Gastroesophageal sphincter (tissue), 4 donors: ENCODE results near the gene GPR63. TPM values are rescaled to one million over a fixed set of nuclear protein-coding genes. Genes with fewer than 3 reads are reported as not detected.

Experiments used
- ATAC-seq: fragments of 150-250 bp; one replicate; pipeline ENCODE4 v1.9.1; 2016; ENCODE audit warnings: mild to moderate bottlenecking, moderate library complexity
- H3K27ac ChIP-seq, 4 donors: fragments of 200-600 bp; sonication (generic) in 3 of 4; 1 replicate in 3 of 4; 2 replicates in 1 of 4; pipeline ENCODE4 v1.5.1; 2016 to 2019
- H3K27me3 ChIP-seq: fragments of 200-600 bp; sonication (generic); one replicate; pipeline ENCODE4 v1.5.1; 2019
- H3K36me3 ChIP-seq, 2 donors: fragments of 200-600 bp; sonication (generic); one replicate each; pipeline ENCODE4 v1.5.1; 2019; ENCODE audit warnings: control low read depth in 1 of 2
- H3K4me1 ChIP-seq, 3 donors: fragments of 200-600 bp; sonication (generic); 1 replicate in 2 of 3; 2 replicates in 1 of 3; pipeline ENCODE4 v1.5.1; 2016 to 2019; ENCODE audit warnings: control low read depth in 2 of 3
- H3K4me3 ChIP-seq, 2 donors: fragments of 200-600 bp; sonication (generic); one replicate each; pipeline ENCODE4 v1.5.1; 2019; ENCODE audit warnings: mild to moderate bottlenecking in 1 of 2, moderate library complexity in 1 of 2
- H3K9me3 ChIP-seq, 3 donors: fragments of 200-600 bp; sonication (generic); one replicate each; pipeline ENCODE4 v1.5.1; 2017 to 2019; ENCODE audit warnings: control low read depth in 2 of 3
- CTCF ChIP-seq, 4 experiments: fragments of 200-600 bp in 2 of 4; fragments of 450-650 bp in 2 of 4; sonication (generic) in 1 of 4; IDR thresholded peaks; one replicate each; pipeline ENCODE4 v1.5.1; 2017 to 2019; ENCODE audit warnings: antibody characterized with exemption in 4 of 4, mild to moderate bottlenecking in 2 of 4, moderate library complexity in 2 of 4
- EP300 ChIP-seq: sonication (generic); formaldehyde crosslinking; IDR thresholded peaks from one replicate; pipeline ENCODE4 v1.6.1; 2017; ENCODE audit warnings: antibody characterized with exemption, mild to moderate bottlenecking
- POLR2A ChIP-seq, 2 donors: fragments of 450-650 bp; IDR thresholded peaks; one replicate each; pipeline ENCODE4 v1.6.1; 2017; ENCODE audit warnings: antibody characterized with exemption in 2 of 2, mild to moderate bottlenecking in 2 of 2, moderate library complexity in 1 of 2
- POLR2AphosphoS5 ChIP-seq: sonication (generic); formaldehyde crosslinking; IDR thresholded peaks from one replicate; pipeline ENCODE4 v1.6.1; 2017; ENCODE audit warnings: antibody characterized with exemption
- WGBS, 2 donors: methylation state at CpG; one replicate each; pipeline ENCODE4 v1.1.5; 2018; ENCODE audit warnings: low coverage in 1 of 2; 5-methylcytosine and 5-hydroxymethylcytosine counted together
- total RNA-seq, 4 donors: library from RNA; depleted of rRNA; stranded (reverse); fragments of >200 nt; gene quantifications; one replicate each; pipeline ENCODE4 v1.1.0, GENCODE V29; 2016

GPR63 gene
- total RNA-seq, 4 donors from 2014 or later = 0.54 to 2.8 (median 1.4) TPM

- no peaks in the 10 kb centered on the region for H3K27me3 ChIP-seq
- no peaks in the 10 kb centered on the region for H3K9me3 ChIP-seq
- TF ChIP-seq CTCF (IDR thresholded peaks at IDR 0.05) (no peak), POLR2AphosphoS5 (no peak), EP300 (no peak), POLR2A (IDR thresholded peaks at IDR 0.05) (no peak)
- H3K4me1 ChIP-seq = no peaks in the 10 kb centered on the region
- no peak overlapping the region for H3K4me3 ChIP-seq
- no peak overlapping the region for H3K27ac ChIP-seq
- WGBS, 2 donors = 82 to 87% methylated on average over 2 of the region's 2 CpGs
- H3K36me3 ChIP-seq = no peaks in the 10 kb centered on the region
- no peak for ATAC-seq
Measured at GRCh38 chr6:96853083-96853482, 15.8 kb upstream of the GPR63 start.

- no peak for ATAC-seq
- no peak for TF ChIP-seq POLR2A (IDR thresholded peaks at IDR 0.05)
- no peak for TF ChIP-seq CTCF (IDR thresholded peaks at IDR 0.05)
- Histone ChIP-seq H3K36me3 (no peaks in the 10 kb centered on the region), H3K27ac (no peak overlapping the region), H3K4me3 (no peak overlapping the region), H3K4me1 (no peaks in the 10 kb centered on the region), H3K27me3 (no peaks in the 10 kb centered on the region), H3K9me3 (peaks cover 0 to 5% (median 0%) of the 10 kb centered on the region in 3 donors)
- 87 to 100% methylated on average over 1 to 3 of the region's 3 CpGs for WGBS, 2 donors
Measured at GRCh38 chr6:96852605-96853004, 15.3 kb upstream of the GPR63 start.

- 66 to 94% methylated on average over 5 to 8 of the region's 8 CpGs for WGBS, 2 donors
- ATAC-seq = no peak
- no peak overlapping the region for H3K27ac ChIP-seq
Measured at GRCh38 chr6:96851858-96852257, 14.6 kb upstream of the GPR63 start.

GRCh38 chr6:96849615-96850014, 12.3 kb upstream of the GPR63 start:
- H3K4me3 ChIP-seq = no peak overlapping the region
- WGBS, 2 donors = 63 to 83% methylated on average over 2 of the region's 2 CpGs
- TF ChIP-seq POLR2A (IDR thresholded peaks at IDR 0.05) (no peak), POLR2AphosphoS5 (no peak), CTCF (IDR thresholded peaks at IDR 0.05) (no peak), EP300 (no peak)
- no peaks in the 10 kb centered on the region for H3K36me3 ChIP-seq
- no peaks in the 10 kb centered on the region for H3K27me3 ChIP-seq
- no peaks in the 10 kb centered on the region for H3K4me1 ChIP-seq
- H3K27ac ChIP-seq = no peak overlapping the region
- peaks cover 0 to 30% (median 0%) of the 10 kb centered on the region in 3 donors for H3K9me3 ChIP-seq
- ATAC-seq = no peak

More at GRCh38 chr6:96851858-96852257, 14.6 kb upstream of the GPR63 start:
- Histone ChIP-seq H3K36me3 (no peaks in the 10 kb centered on the region), H3K27me3 (no peaks in the 10 kb centered on the region), H3K9me3 (peaks cover 0 to 12% (median 0%) of the 10 kb centered on the region in 3 donors), H3K4me1 (no peaks in the 10 kb centered on the region), H3K4me3 (no peak overlapping the region)
- no peak for TF ChIP-seq CTCF (IDR thresholded peaks at IDR 0.05)
- TF ChIP-seq EP300 = no peak
- TF ChIP-seq POLR2A (IDR thresholded peaks at IDR 0.05) = no peak
- TF ChIP-seq POLR2AphosphoS5 = no peak

- no peak overlapping the region for H3K27ac ChIP-seq
- TF ChIP-seq POLR2A (IDR thresholded peaks at IDR 0.05) = no peak
- TF ChIP-seq CTCF (IDR thresholded peaks at IDR 0.05) = no peak
- no peak for TF ChIP-seq EP300
- TF ChIP-seq POLR2AphosphoS5 = no peak
- no peak for ATAC-seq
- no peaks in the 10 kb centered on the region for H3K36me3 ChIP-seq
- no peaks in the 10 kb centered on the region for H3K4me1 ChIP-seq
- no peaks in the 10 kb centered on the region for H3K27me3 ChIP-seq
- H3K9me3 ChIP-seq = peaks cover 0 to 35% (median 0%) of the 10 kb centered on the region in 3 donors
- H3K4me3 ChIP-seq = no peak overlapping the region
Measured at GRCh38 chr6:96844530-96844929, 7.3 kb upstream of the GPR63 start.
